ENCODE data around the gene HDAC4. TPM values are rescaled to one million over a fixed set of nuclear protein-coding genes. Genes with fewer than 3 reads are reported as not detected.

The HDAC4 gene
- polyA plus RNA-seq, 1 donor (not counting 4 experiments of a cell fraction or from before 2014, with no cell fraction given): 2.9 TPM

DNA sequence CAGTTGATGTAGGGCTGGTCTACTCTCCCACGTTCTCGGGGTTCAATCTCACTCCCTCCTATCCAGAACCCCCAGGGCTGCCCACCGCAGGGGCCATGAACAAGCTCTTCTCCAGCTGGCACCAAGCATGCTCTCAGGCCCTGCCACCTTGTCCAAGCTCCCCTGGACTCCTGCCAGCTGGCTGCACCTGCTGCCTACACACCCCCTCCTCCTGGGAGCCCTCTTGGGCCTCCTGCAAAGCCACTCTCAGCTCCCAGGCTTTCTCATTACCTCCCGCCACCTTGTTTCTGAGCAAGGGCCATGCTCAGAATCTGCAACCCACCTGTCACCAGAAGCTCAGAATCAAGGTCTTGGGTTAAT is 56.0 kb downstream of the HDAC4 start:
- no peak overlapping the region for H3K27ac ChIP-seq (ENCODE audit: control insufficient read depth, insufficient read depth, low read length)
- no peak for DNase-seq (ENCODE audit: low read depth, low spot score)
- no peak overlapping the region for H3K4me2 ChIP-seq (ENCODE audit: control insufficient read depth, extremely low read depth, insufficient read depth, low read depth, low read length)
- TF ChIP-seq CTCF (optimal IDR thresholded peaks at IDR 0.05 in 1 of 3, IDR thresholded peaks at IDR 0.05 in 1 of 3, conservative IDR thresholded peaks at IDR 0.05 in 1 of 3; ENCODE audit: extremely low read depth in 1 of 3, insufficient read depth in 2 of 3, low read length in 3 of 3): no peak
- TF ChIP-seq EZH2 (IDR thresholded peaks at IDR 0.05; ENCODE audit: low read length): no peak
- H3K4me3 ChIP-seq (ENCODE audit: control insufficient read depth in 2 of 3, extremely low read depth in 1 of 3, insufficient read depth in 2 of 3, low read depth in 1 of 3, low read length in 3 of 3): no peak overlapping the region
- H2AFZ ChIP-seq (ENCODE audit: control insufficient read depth, low read length): no peak overlapping the region
- peaks cover 5% of the 10 kb centered on the region for H3K4me1 ChIP-seq (ENCODE audit: control insufficient read depth, extremely low read depth, insufficient read depth, low read length)
- H3K79me2 ChIP-seq (ENCODE audit: control insufficient read depth, insufficient read depth, low read length): peaks cover 15% of the 10 kb centered on the region
- peaks cover 2% of the 10 kb centered on the region for H3K9me3 ChIP-seq (ENCODE audit: control insufficient read depth, low read depth, low read length)
- dilution Hi-C loops (cut with MboI; ENCODE audit: extremely low pct_ligation_motif_present, low sequenced_read_pairs): no loop called here
- H3K36me3 ChIP-seq (ENCODE audit: control insufficient read depth in 2 of 2, extremely low read depth in 1 of 2, insufficient read depth in 2 of 2, low read length in 2 of 2): peaks cover 0 to 5% of the 10 kb centered on the region in 2 experiments
- no peak overlapping the region for H3K9ac ChIP-seq (ENCODE audit: control insufficient read depth, extremely low read depth, insufficient read depth, low read length)
- H3K27me3 ChIP-seq (ENCODE audit: control insufficient read depth, extremely low read depth, insufficient read depth, low read length): no peaks in the 10 kb centered on the region
- H4K20me1 ChIP-seq (ENCODE audit: control insufficient read depth, extremely low read depth, insufficient read depth, low read length): no peaks in the 10 kb centered on the region
- no peak for FAIRE-seq
- no peaks in the 10 kb centered on the region for H3K9me1 ChIP-seq (ENCODE audit: control insufficient read depth, extremely low read depth, insufficient read depth, low read length)

GRCh38 chr2:239343946-239344856 is 56.6 kb downstream of the HDAC4 start:
- no peaks in the 10 kb centered on the region for H4K20me1 ChIP-seq (ENCODE audit: control insufficient read depth, extremely low read depth, insufficient read depth, low read length)
- DNase-seq (ENCODE audit: low read depth, low spot score) (no peak), FAIRE-seq (no peak)

More at GRCh38 chr2:239343946-239344856, 56.6 kb downstream of the HDAC4 start:
- no peak overlapping the region for H3K4me3 ChIP-seq (ENCODE audit: control insufficient read depth in 2 of 3, extremely low read depth in 1 of 3, insufficient read depth in 2 of 3, low read depth in 1 of 3, low read length in 3 of 3)
- H3K27me3 ChIP-seq (ENCODE audit: control insufficient read depth, extremely low read depth, insufficient read depth, low read length): no peaks in the 10 kb centered on the region
- peaks cover 2% of the 10 kb centered on the region for H3K9me3 ChIP-seq (ENCODE audit: control insufficient read depth, low read depth, low read length)
- peaks cover 0 to 5% of the 10 kb centered on the region in 2 experiments for H3K36me3 ChIP-seq (ENCODE audit: control insufficient read depth in 2 of 2, extremely low read depth in 1 of 2, insufficient read depth in 2 of 2, low read length in 2 of 2)
- dilution Hi-C loops (cut with MboI; ENCODE audit: extremely low pct_ligation_motif_present, low sequenced_read_pairs): no loop called here
- H3K4me2 ChIP-seq (ENCODE audit: control insufficient read depth, extremely low read depth, insufficient read depth, low read depth, low read length): no peak overlapping the region
- no peak overlapping the region for H2AFZ ChIP-seq (ENCODE audit: control insufficient read depth, low read length)
- no peak for TF ChIP-seq CTCF (optimal IDR thresholded peaks at IDR 0.05 in 1 of 3, IDR thresholded peaks at IDR 0.05 in 1 of 3, conservative IDR thresholded peaks at IDR 0.05 in 1 of 3; ENCODE audit: extremely low read depth in 1 of 3, insufficient read depth in 2 of 3, low read length in 3 of 3)
- TF ChIP-seq EZH2 (IDR thresholded peaks at IDR 0.05; ENCODE audit: low read length): no peak
- H3K9me1 ChIP-seq (ENCODE audit: control insufficient read depth, extremely low read depth, insufficient read depth, low read length): no peaks in the 10 kb centered on the region
- no peak overlapping the region for H3K27ac ChIP-seq (ENCODE audit: control insufficient read depth, insufficient read depth, low read length)
- no peaks in the 10 kb centered on the region for H3K4me1 ChIP-seq (ENCODE audit: control insufficient read depth, extremely low read depth, insufficient read depth, low read length)
- H3K9ac ChIP-seq (ENCODE audit: control insufficient read depth, extremely low read depth, insufficient read depth, low read length): no peak overlapping the region
- H3K79me2 ChIP-seq (ENCODE audit: control insufficient read depth, insufficient read depth, low read length): peaks cover 14% of the 10 kb centered on the region
